CD4-positive, alpha-beta T cell (primary cell): ENCODE results near the gene DRAP1. TPM values are rescaled to one million over a fixed set of nuclear protein-coding genes. Genes with fewer than 3 reads are reported as not detected.
"Not testable (repeated sequence)": the region's sequence is repeated elsewhere in the genome, so short reads cannot be mapped to it uniquely, and the experiment has no call there.

ENCODE experiments used
- ATAC-seq: fragments of 200-7000 bp; cut with Tn5 transposase; one replicate; pipeline ENCODE4 v1.10.0; 2022; ENCODE audit warnings: mild to moderate bottlenecking; ENCODE audit not compliant: poor library complexity
- CTCF ChIA-PET: fragments of 350-600 bp; sonication (Branson Sonifier 250); formaldehyde crosslinking; loops from one replicate; lab custom pipeline; 2021; ENCODE audit warnings: antibody characterized with exemption, inconsistent platforms; lab: Charles Lee
- POLR2A ChIA-PET: fragments of 350-600 bp; sonication (Branson Sonifier 250); formaldehyde crosslinking; loops from one replicate; lab custom pipeline; 2021; ENCODE audit warnings: antibody characterized with exemption, inconsistent platforms; lab: Charles Lee
- DNase-seq, 14 experiments: peaks; one replicate each; pipeline ENCODE4 v3.0.0-alpha.2; 2013 to 2020; ENCODE audit warnings: mixed read lengths in 2 of 14
- H3K27ac ChIP-seq, 2 donors: one replicate each; pipeline versions ENCODE4 v1.5.1 to v1.7.0; 2013; ENCODE audit warnings: low read length in 2 of 2, low read depth in 1 of 2, mild to moderate bottlenecking in 1 of 2
- H3K27me3 ChIP-seq, 2 experiments: 1 replicate in 1 of 2; 2 replicates in 1 of 2; pipeline versions ENCODE4 v1.6.1 to v1.7.0; 2013; ENCODE audit warnings: low read length in 2 of 2, control low read depth in 1 of 2, mild to moderate bottlenecking in 1 of 2, moderate library complexity in 1 of 2; ENCODE audit not compliant: insufficient read depth in 2 of 2, control insufficient read depth in 1 of 2
- H3K36me3 ChIP-seq: one replicate; pipeline ENCODE4 v1.6.1; 2013; ENCODE audit warnings: low read length, control low read depth; ENCODE audit not compliant: insufficient read depth
- H3K4me1 ChIP-seq: one replicate; pipeline ENCODE4 v1.6.1; 2013; ENCODE audit warnings: low read length, control low read depth; ENCODE audit not compliant: insufficient read depth
- H3K4me3 ChIP-seq: one replicate; pipeline ENCODE4 v1.5.1; 2013; ENCODE audit warnings: mild to moderate bottlenecking, low read length, moderate library complexity
- H3K9me3 ChIP-seq, 2 experiments: 1 replicate in 1 of 2; 2 replicates in 1 of 2; pipeline versions ENCODE4 v1.6.1 to v1.7.0; 2013; ENCODE audit warnings: low read length in 2 of 2, mild to moderate bottlenecking in 2 of 2, control low read depth in 1 of 2, moderate library complexity in 1 of 2; ENCODE audit not compliant: control insufficient read depth in 1 of 2, insufficient read depth in 1 of 2
- H3K27ac Mint-ChIP-seq: one replicate; pipeline ENCODE4 v1.8.0; 2020; ENCODE audit warnings: mixed read lengths
- H3K27me3 Mint-ChIP-seq: one replicate; pipeline ENCODE4 v1.8.0; 2021; ENCODE audit warnings: mixed read lengths
- H3K36me3 Mint-ChIP-seq: one replicate; pipeline ENCODE4 v1.8.0; 2021; ENCODE audit warnings: low read depth, mixed read lengths
- H3K4me1 Mint-ChIP-seq: one replicate; pipeline ENCODE4 v1.8.0; 2021; ENCODE audit warnings: low read depth, mixed read lengths
- H3K4me3 Mint-ChIP-seq: one replicate; pipeline ENCODE4 v1.8.0; 2020; ENCODE audit warnings: mild to moderate bottlenecking, mixed read lengths
- H3K9me3 Mint-ChIP-seq: one replicate; pipeline ENCODE4 v1.8.0; 2020; ENCODE audit warnings: mixed read lengths
- CTCF ChIP-seq: fragments of 200-600 bp; IDR thresholded peaks from one replicate; pipeline ENCODE4 v1.8.0; 2022; ENCODE audit warnings: antibody characterized with exemption, mild to moderate bottlenecking
- intact Hi-C, 2 experiments: fragments of 100-400 bp; cut with DNase I in 1 of 2; cut with micrococcal nuclease in 1 of 2; formaldehyde crosslinking; loops; one replicate each; pipeline versions ENCODE4 v1.15.1 to v1.9.0; 2023 to 2025; cut with DNase I, micrococcal nuclease
- total RNA-seq, 174 experiments: library from RNA in 2 of 174; stranded (reverse) in 2 of 174; gene quantifications; one replicate each; pipeline ENCODE4 v1.2.3 and lab custom pipeline; 2021 to 2026

DRAP1 gene
- total RNA-seq, 2 experiments from 2014 or later, result 58.6 to 59.1 TPM

DNA sequence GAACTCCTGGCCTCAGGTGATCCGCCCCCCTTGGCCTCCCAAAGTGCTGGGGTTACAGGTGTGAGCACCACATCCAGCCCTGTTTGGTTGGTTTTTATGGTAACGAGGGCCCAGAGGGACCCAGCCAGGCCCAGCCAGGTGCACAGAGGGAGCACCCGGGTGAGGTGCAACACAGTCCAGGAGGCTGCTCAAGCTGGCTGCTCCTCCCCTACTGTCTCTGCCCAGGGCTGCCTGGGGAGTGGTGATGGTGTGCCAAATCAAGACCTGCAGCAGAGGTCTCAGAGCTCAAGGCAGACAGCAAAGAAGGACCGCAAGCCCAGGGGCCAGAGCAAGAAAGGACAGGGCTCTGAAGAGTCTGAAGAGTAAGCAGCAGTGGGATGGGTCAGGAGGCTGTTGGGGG lies 27.4 kb downstream of the DRAP1 start:
- ChIA-PET CTCF (no interaction called here), POLR2A (no interaction called here)
- H3K27ac Mint-ChIP-seq, result no peak overlapping the region
- no peaks in the 10 kb centered on the region for H3K9me3 ChIP-seq
- TF ChIP-seq CTCF, result no peak
- H3K36me3 Mint-ChIP-seq, result no peaks in the 10 kb centered on the region
- H3K36me3 ChIP-seq, result no peaks in the 10 kb centered on the region
- H3K27ac ChIP-seq, result no peak overlapping the region
- H3K27me3 ChIP-seq, result no peaks in the 10 kb centered on the region
- no peak for ATAC-seq
- H3K4me3 Mint-ChIP-seq, result no peak overlapping the region
- intact Hi-C loops, result no loop called here
- DNase-seq, result no peak
- H3K4me3 ChIP-seq, result no peak overlapping the region
- H3K9me3 Mint-ChIP-seq, result no peaks in the 10 kb centered on the region
- H3K4me1 Mint-ChIP-seq, result no peaks in the 10 kb centered on the region
- no peaks in the 10 kb centered on the region for H3K27me3 Mint-ChIP-seq
- peaks cover 2% of the 10 kb centered on the region for H3K4me1 ChIP-seq

DNA sequence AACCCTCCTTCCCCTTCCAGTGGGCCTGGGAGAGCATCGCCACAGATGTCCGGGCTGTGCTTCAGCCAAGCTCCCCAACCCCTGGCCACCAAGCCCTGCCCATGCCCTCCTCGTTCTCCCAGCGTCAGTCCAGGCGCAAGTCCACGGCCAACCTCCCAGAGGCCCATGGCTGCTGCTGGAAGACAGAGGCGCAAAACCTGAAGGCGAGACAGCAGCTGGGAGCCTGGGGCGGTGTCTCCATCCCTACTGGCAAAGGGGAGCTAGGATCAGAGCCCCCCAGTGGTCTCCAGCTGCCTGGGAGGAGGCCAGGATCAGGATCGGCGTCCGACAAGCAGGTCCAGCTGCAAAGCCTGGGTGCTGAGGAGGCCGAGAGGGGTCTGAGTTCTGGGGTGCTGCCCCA lies 27.9 kb downstream of the DRAP1 start:
- intact Hi-C loops, result no loop called here
- TF ChIP-seq CTCF, result no peak
- Histone ChIP-seq H3K9me3 (no peaks in the 10 kb centered on the region), H3K27ac (no peak overlapping the region), H3K4me3 (no peak overlapping the region), H3K36me3 (no peaks in the 10 kb centered on the region), H3K27me3 (no peaks in the 10 kb centered on the region), H3K4me1 (peaks cover 2% of the 10 kb centered on the region)
- ChIA-PET POLR2A (interaction anchor here (0.6 kb wide), 1 partner anchor 13 kb away, joined by 3 read pairs; no protein-coding TSS in a partner anchor), CTCF (no interaction called here)
- DNase-seq, result no peak
- ATAC-seq, result no peak
- H3K36me3 Mint-ChIP-seq, result no peaks in the 10 kb centered on the region
- H3K27ac Mint-ChIP-seq, result no peak overlapping the region
- no peak overlapping the region for H3K4me3 Mint-ChIP-seq
- H3K9me3 Mint-ChIP-seq, result no peaks in the 10 kb centered on the region
- no peaks in the 10 kb centered on the region for H3K4me1 Mint-ChIP-seq
- H3K27me3 Mint-ChIP-seq, result no peaks in the 10 kb centered on the region

DNA sequence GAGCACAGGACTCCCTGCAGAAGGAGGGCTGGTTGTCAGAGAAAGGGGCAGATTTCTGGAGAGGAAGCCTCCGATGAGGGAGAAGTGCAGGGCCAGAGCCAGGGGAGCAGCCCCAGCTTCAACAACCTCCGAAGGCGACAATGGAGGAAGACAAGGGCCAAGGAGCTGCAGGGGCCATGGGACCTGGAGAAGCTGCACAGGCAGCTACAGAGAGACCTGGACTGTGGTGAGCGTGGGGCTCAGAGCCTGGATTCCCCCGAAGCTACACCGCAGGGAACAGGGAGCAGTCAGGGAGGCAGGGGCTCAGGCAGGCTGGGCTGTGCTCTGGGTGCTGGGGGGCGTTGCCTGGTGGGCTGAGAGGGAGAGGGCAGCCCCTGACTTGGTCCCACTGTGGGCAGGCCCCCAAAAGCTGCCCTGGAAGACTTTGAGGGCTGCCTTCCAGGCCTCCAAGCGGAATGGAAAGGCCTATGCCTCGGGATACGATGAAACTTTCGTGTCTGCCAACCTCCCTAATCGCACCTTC lies 28.4 kb downstream of the DRAP1 start:
- POLR2A ChIA-PET, result interaction anchor here (0.5 to 0.6 kb wide), 2 partner anchors 13 to 825 kb away, joined by 3 read pairs; no protein-coding TSS in a partner anchor
- H3K4me1 Mint-ChIP-seq, result no peaks in the 10 kb centered on the region
- ATAC-seq (no peak), DNase-seq (no peak)
- Histone ChIP-seq H3K36me3 (no peaks in the 10 kb centered on the region), H3K4me3 (no peak overlapping the region), H3K9me3 (no peaks in the 10 kb centered on the region), H3K4me1 (peaks cover 2% of the 10 kb centered on the region), H3K27ac (no peak overlapping the region), H3K27me3 (no peaks in the 10 kb centered on the region)
- no peak for TF ChIP-seq CTCF
- CTCF ChIA-PET, result no interaction called here
- no peaks in the 10 kb centered on the region for H3K27me3 Mint-ChIP-seq
- intact Hi-C loops, result no loop called here
- no peak overlapping the region for H3K27ac Mint-ChIP-seq
- no peaks in the 10 kb centered on the region for H3K9me3 Mint-ChIP-seq
- no peaks in the 10 kb centered on the region for H3K36me3 Mint-ChIP-seq
- no peak overlapping the region for H3K4me3 Mint-ChIP-seq

DNA sequence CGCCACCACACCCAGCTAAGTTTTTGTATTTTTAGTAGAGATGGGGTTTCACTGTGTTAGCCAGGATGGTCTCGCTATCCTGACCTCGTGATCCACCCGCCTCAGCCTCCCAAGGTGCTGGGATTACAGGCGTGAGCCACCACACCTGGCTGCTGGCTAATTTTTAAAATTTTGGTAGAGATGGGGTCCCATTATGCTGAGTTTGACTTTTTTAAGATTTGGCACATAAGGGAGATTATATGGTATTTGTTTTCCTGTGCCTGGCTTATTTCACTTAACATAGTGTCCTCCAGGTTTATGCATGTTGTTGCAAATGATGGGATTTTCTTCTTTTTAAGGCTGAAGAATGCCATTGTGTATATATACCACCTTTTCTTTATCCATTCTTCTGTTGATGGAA lies 31.5 kb downstream of the DRAP1 start:
- H3K4me3 ChIP-seq, H3K4me1 Mint-ChIP-seq, CTCF ChIA-PET, ATAC-seq, H3K36me3 Mint-ChIP-seq, H3K27me3 ChIP-seq, H3K4me1 ChIP-seq, H3K9me3 ChIP-seq, H3K27me3 Mint-ChIP-seq, POLR2A ChIA-PET, DNase-seq, H3K27ac Mint-ChIP-seq, H3K4me3 Mint-ChIP-seq, H3K27ac ChIP-seq, H3K36me3 ChIP-seq, H3K9me3 Mint-ChIP-seq: not testable (repeated sequence)
- intact Hi-C loops, result loop anchor here in 1 of 2 experiments (2.0 kb wide), 1 partner anchor 20 kb away; no protein-coding TSS in a partner anchor

GRCh38 chr11:65951641-65952040 lies 32.4 kb downstream of the DRAP1 start:
- not testable (repeated sequence) for H3K4me3 Mint-ChIP-seq, H3K36me3 Mint-ChIP-seq

More at GRCh38 chr11:65951641-65952040, 32.4 kb downstream of the DRAP1 start:
- H3K4me3 ChIP-seq, H3K36me3 ChIP-seq, CTCF ChIA-PET, ATAC-seq, H3K4me1 ChIP-seq, POLR2A ChIA-PET, DNase-seq, H3K27ac ChIP-seq, H3K27me3 ChIP-seq, H3K9me3 Mint-ChIP-seq, H3K27me3 Mint-ChIP-seq, H3K27ac Mint-ChIP-seq, H3K9me3 ChIP-seq, H3K4me1 Mint-ChIP-seq: not testable (repeated sequence)
- intact Hi-C loops, result loop anchor here in 1 of 2 experiments (2.0 kb wide), 1 partner anchor 19 kb away; no protein-coding TSS in a partner anchor
